Endothelial cell of umbilical vein (primary cell): ENCODE data around the gene RGS10. TPM values are rescaled to one million over a fixed set of nuclear protein-coding genes. Genes with fewer than 3 reads are reported as not detected.

Experiments used
- BruUV-seq: library from RNA; stranded (reverse); fragments of 400-500 nt; replicated peaks from 2 replicates; lab custom pipeline; 2021; lab: Mats Ljungman, UMichigan
- CTCF ChIA-PET: fragments of 300-600, 350-600 bp; sonication (Branson Sonifier 250); formaldehyde crosslinking; loops from one replicate; lab custom pipeline; 2021; ENCODE audit warnings: antibody characterized with exemption, inconsistent platforms; lab: Charles Lee
- POLR2A ChIA-PET: fragments of 300-600, 350-600 bp; sonication (Branson Sonifier 250); formaldehyde crosslinking; loops from one replicate; lab custom pipeline; 2021; ENCODE audit warnings: antibody characterized with exemption, inconsistent platforms; lab: Charles Lee
- DNase-seq: peaks from one replicate; pipeline ENCODE4 v3.0.0-alpha.2; 2011; ENCODE audit warnings: low read depth, low spot score
- FAIRE-seq: peaks from 2 replicates; lab custom pipeline; 2011; peaks lifted over from hg19 to GRCh38; lab: Jason Lieb, UNC
- H2AFZ ChIP-seq: 2 replicates; pipeline ENCODE4 v1.6.0; 2012; ENCODE audit warnings: low read depth, low read length, control low read depth, inconsistent platforms
- H3K27ac ChIP-seq: 2 replicates; pipeline ENCODE4 v1.5.1; 2011; ENCODE audit warnings: low read depth, mild to moderate bottlenecking, control low read depth, low read length, moderate library complexity; ENCODE audit not compliant: insufficient read depth
- H3K27me3 ChIP-seq, 2 experiments: 2 replicates each; pipeline versions ENCODE4 v1.6.0 to v1.6.1; 2011; ENCODE audit warnings: low read length in 2 of 2, mixed read lengths in 1 of 2; ENCODE audit not compliant: control insufficient read depth in 2 of 2, insufficient read depth in 2 of 2
- H3K36me3 ChIP-seq, 2 experiments: 2 replicates in 1 of 2; 3 replicates in 1 of 2; pipeline ENCODE4 v1.5.1; 2011; ENCODE audit warnings: low read length in 2 of 2, mild to moderate bottlenecking in 1 of 2, moderate library complexity in 1 of 2; ENCODE audit not compliant: control insufficient read depth in 2 of 2, insufficient read depth in 2 of 2; ENCODE audit errors: extremely low read depth in 1 of 2
- H3K4me1 ChIP-seq: 3 replicates; pipeline ENCODE4 v1.5.1; 2011; ENCODE audit warnings: mild to moderate bottlenecking, low read length; ENCODE audit not compliant: control insufficient read depth, insufficient read depth; ENCODE audit errors: extremely low read depth
- H3K4me2 ChIP-seq: 2 replicates; pipeline ENCODE4 v1.6.1; 2011; ENCODE audit warnings: low read length, control low read depth, mixed read lengths; ENCODE audit not compliant: insufficient read depth
- H3K4me3 ChIP-seq, 3 experiments: fragments of 200-600 bp in 1 of 3; sonication (generic), shearing (Covaris generic) in 1 of 3; replicated peaks in 1 of 3; 2 replicates each; pipeline ENCODE4 v1.5.1; 2011 to 2016; ENCODE audit warnings: control low read depth in 3 of 3, low read length in 3 of 3, mild to moderate bottlenecking in 2 of 3, inconsistent platforms in 1 of 3, low read depth in 1 of 3, moderate library complexity in 1 of 3; ENCODE audit not compliant: insufficient read depth in 1 of 3
- H3K79me2 ChIP-seq: 2 replicates; pipeline ENCODE4 v1.6.0; 2012; ENCODE audit warnings: low read length, inconsistent platforms; ENCODE audit not compliant: control insufficient read depth, insufficient read depth
- H3K9ac ChIP-seq: replicated peaks from 2 replicates; pipeline ENCODE3; 2011; ENCODE audit warnings: low read length, control low read depth; ENCODE audit not compliant: insufficient read depth; ENCODE audit errors: extremely low read depth
- H3K9me1 ChIP-seq: replicated peaks from 3 replicates; pipeline ENCODE4 v1.6.0; 2011; ENCODE audit warnings: mild to moderate bottlenecking, low read length; ENCODE audit not compliant: control insufficient read depth, insufficient read depth; ENCODE audit errors: extremely low read depth
- H3K9me3 ChIP-seq: replicated peaks from 2 replicates; pipeline ENCODE4 v1.5.1; 2012; ENCODE audit warnings: low read length, inconsistent platforms; ENCODE audit not compliant: control insufficient read depth, insufficient read depth
- H4K20me1 ChIP-seq: replicated peaks from 2 replicates; pipeline ENCODE3; 2011; ENCODE audit warnings: mild to moderate bottlenecking, low read length; ENCODE audit not compliant: control insufficient read depth, insufficient read depth; ENCODE audit errors: extremely low read depth
- EZH2 ChIP-seq: IDR thresholded peaks from 2 replicates; pipeline ENCODE4 v1.6.1; 2012; ENCODE audit warnings: borderline replicate concordance, low read depth, mild to moderate bottlenecking, moderate library complexity, low read length, inconsistent platforms; ENCODE audit not compliant: severe bottlenecking
- FOS ChIP-seq: IDR thresholded peaks from 2 replicates; pipeline ENCODE4 v1.6.1; 2011; ENCODE audit warnings: mild to moderate bottlenecking, low read length, moderate library complexity, borderline replicate concordance; ENCODE audit not compliant: insufficient read depth
- GATA2 ChIP-seq: IDR thresholded peaks from 2 replicates; pipeline ENCODE4 v1.7.0; 2011; ENCODE audit warnings: low read depth, mild to moderate bottlenecking, moderate library complexity, mixed read lengths, low read length; ENCODE audit not compliant: insufficient read length, insufficient read depth
- JUN ChIP-seq: IDR thresholded peaks from 2 replicates; pipeline ENCODE4 v1.6.1; 2011; ENCODE audit warnings: borderline replicate concordance, low read depth; ENCODE audit not compliant: insufficient read length, insufficient read depth
- MYC ChIP-seq: IDR thresholded peaks from one replicate; pipeline ENCODE4 v1.6.1; 2011; ENCODE audit warnings: mild to moderate bottlenecking, low read depth, low read length
- POLR2A ChIP-seq: IDR thresholded peaks from 2 replicates; pipeline ENCODE4 v1.6.1; 2012; ENCODE audit warnings: low read depth, mild to moderate bottlenecking, control low read depth, low read length
- POLR2AphosphoS5 ChIP-seq: IDR thresholded peaks from 2 replicates; pipeline ENCODE4 v1.6.1; 2012; ENCODE audit warnings: low read depth, mild to moderate bottlenecking, control low read depth, low read length, moderate library complexity; ENCODE audit not compliant: insufficient read depth
- dilution Hi-C: fragments of 300-500 bp; cut with MboI; formaldehyde crosslinking; loops from one replicate; pipeline ENCODE4 v1.15.0; 2019; ENCODE audit warnings: low sequenced_read_pairs; ENCODE audit not compliant: extremely low pct_ligation_motif_present
- intact Hi-C: fragments of 100-400 bp; cut with micrococcal nuclease; formaldehyde crosslinking; loops from one replicate; pipeline ENCODE4 v1.10.0; 2022
- polyA plus RNA-seq, 4 experiments: library from polyadenylated mRNA; depleted of rRNA in 3 of 4; stranded (reverse) in 3 of 4; unstranded in 1 of 4; fragments of >200 nt; gene quantifications; 2 replicates each; pipeline versions ENCODE4 v1.2.1 to v1.2.3, GENCODE V29; 2011 to 2012; ENCODE audit warnings: missing spikeins in 1 of 4
- total RNA-seq: library from RNA; stranded (reverse); gene quantifications from 2 replicates; pipeline ENCODE4 v1.2.3, GENCODE V29; 2021
- TF ChIP-seq, protein P1 (sequence below), 2 donors: IDR thresholded peaks; 1 replicate in 1 of 2; 2 replicates in 1 of 2; pipeline ENCODE4 v1.5.1; 2011; ENCODE audit warnings: low read length in 2 of 2, mild to moderate bottlenecking in 2 of 2, moderate library complexity in 2 of 2, control low read depth in 1 of 2, inconsistent platforms in 1 of 2, low read depth in 1 of 2; ENCODE audit not compliant: insufficient read depth in 1 of 2; ENCODE audit errors: extremely low read depth in 1 of 2
- TF ChIP-seq, protein P2 (sequence below): IDR thresholded peaks from 2 replicates; pipeline ENCODE4 v1.6.1; 2011; ENCODE audit not compliant: insufficient read depth, insufficient read length

Gene RGS10
- total and polyA plus RNA-seq, 2 donors (not counting 3 experiments of a cell fraction or from before 2014, with no cell fraction given): 7.8 to 22.4 TPM

DNA sequence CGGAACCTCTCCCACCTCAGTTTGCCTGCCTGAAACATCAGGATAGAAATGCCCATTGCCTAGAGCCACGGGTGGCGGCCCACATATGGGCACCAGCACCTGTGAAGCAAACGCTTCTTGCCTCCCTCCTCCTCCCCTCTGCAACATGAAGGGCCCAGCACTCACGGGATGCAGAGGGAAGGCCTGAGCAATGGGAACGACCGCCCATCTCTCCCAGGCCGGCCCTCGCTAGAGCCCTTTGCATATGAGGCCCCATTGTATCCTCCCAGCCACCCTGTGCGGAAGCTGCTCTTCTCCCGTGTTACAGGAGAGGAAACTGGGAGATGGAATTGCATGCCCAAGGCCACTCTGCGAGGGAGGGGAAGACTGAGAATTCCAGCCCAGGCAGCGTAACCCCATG is 88.2 kb downstream of the RGS10 start:
- H3K9ac ChIP-seq: no peak overlapping the region
- no peak overlapping the region for H3K4me3 ChIP-seq
- dilution Hi-C loops: no loop called here
- H3K79me2 ChIP-seq: no peaks in the 10 kb centered on the region
- H3K27me3 ChIP-seq: no peaks in the 10 kb centered on the region
- no peak overlapping the region for H3K4me2 ChIP-seq
- TF ChIP-seq MYC (no peak), POLR2AphosphoS5 (no peak), JUN (no peak), EZH2 (no peak), GATA2 (no peak), FOS (no peak), POLR2A (no peak)
- TF ChIP-seq, protein P1, sequence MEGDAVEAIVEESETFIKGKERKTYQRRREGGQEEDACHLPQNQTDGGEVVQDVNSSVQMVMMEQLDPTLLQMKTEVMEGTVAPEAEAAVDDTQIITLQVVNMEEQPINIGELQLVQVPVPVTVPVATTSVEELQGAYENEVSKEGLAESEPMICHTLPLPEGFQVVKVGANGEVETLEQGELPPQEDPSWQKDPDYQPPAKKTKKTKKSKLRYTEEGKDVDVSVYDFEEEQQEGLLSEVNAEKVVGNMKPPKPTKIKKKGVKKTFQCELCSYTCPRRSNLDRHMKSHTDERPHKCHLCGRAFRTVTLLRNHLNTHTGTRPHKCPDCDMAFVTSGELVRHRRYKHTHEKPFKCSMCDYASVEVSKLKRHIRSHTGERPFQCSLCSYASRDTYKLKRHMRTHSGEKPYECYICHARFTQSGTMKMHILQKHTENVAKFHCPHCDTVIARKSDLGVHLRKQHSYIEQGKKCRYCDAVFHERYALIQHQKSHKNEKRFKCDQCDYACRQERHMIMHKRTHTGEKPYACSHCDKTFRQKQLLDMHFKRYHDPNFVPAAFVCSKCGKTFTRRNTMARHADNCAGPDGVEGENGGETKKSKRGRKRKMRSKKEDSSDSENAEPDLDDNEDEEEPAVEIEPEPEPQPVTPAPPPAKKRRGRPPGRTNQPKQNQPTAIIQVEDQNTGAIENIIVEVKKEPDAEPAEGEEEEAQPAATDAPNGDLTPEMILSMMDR (IDR thresholded peaks at IDR 0.05; ENCODE audit: extremely low read depth in 1 of 2, insufficient read depth in 1 of 2, low read depth in 1 of 2, low read length in 2 of 2): no peak
- TF ChIP-seq, protein P2, sequence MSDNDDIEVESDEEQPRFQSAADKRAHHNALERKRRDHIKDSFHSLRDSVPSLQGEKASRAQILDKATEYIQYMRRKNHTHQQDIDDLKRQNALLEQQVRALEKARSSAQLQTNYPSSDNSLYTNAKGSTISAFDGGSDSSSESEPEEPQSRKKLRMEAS: no peak
- intact Hi-C loops: no loop called here
- no peaks in the 10 kb centered on the region for H4K20me1 ChIP-seq
- FAIRE-seq (no peak), DNase-seq (no peak)
- no peak overlapping the region for H2AFZ ChIP-seq
- H3K36me3 ChIP-seq: peaks cover 0 to 4% of the 10 kb centered on the region in 2 experiments
- H3K9me1 ChIP-seq: no peaks in the 10 kb centered on the region
- CTCF ChIA-PET: interaction anchor here (1.3 kb wide), 1 partner anchor 9 kb away, joined by 7 read pairs; no protein-coding TSS in a partner anchor
- POLR2A ChIA-PET: no interaction called here
- no peak overlapping the region for H3K27ac ChIP-seq
- no peaks in the 10 kb centered on the region for H3K4me1 ChIP-seq
- no peaks in the 10 kb centered on the region for H3K9me3 ChIP-seq
- BruUV-seq: no TSS peak
